ENCODE results near the gene PSMD14.
"Not testable (repeated sequence)": the region's sequence is repeated elsewhere in the genome, so short reads cannot be mapped to it uniquely, and the experiment has no call there.

PSMD14 gene

GRCh38 chr2:161355106-161355505 is 46.9 kb downstream of the PSMD14 start:
- Histone ChIP-seq H3K4me2 (no peak overlapping the region), H3K27ac (no peak overlapping the region), H3K9ac (no peak overlapping the region), H3K36me3 (peaks cover 29% of the 10 kb centered on the region), H3K4me1 (no peaks in the 10 kb centered on the region), H3K4me3 (no peak overlapping the region), H3K9me3 (peaks cover 18% of the 10 kb centered on the region), H4K20me1 (peaks cover 34% of the 10 kb centered on the region), H3K27me3 (no peaks in the 10 kb centered on the region)
- TF ChIP-seq Cebpa-rat (IDR thresholded peaks at IDR 0.05) = no peak

- Histone ChIP-seq H3K4me1 (no peaks in the 10 kb centered on the region), H3K9me3 (peaks cover 26% of the 10 kb centered on the region), H3K27me3 (no peaks in the 10 kb centered on the region), H3K9ac (no peak overlapping the region), H3K36me3 (peaks cover 35% of the 10 kb centered on the region), H3K4me2 (no peak overlapping the region), H3K4me3 (no peak overlapping the region), H3K27ac (no peak overlapping the region), H4K20me1 (peaks cover 34% of the 10 kb centered on the region)
- no peak for TF ChIP-seq Cebpa-rat (IDR thresholded peaks at IDR 0.05)
Observed at GRCh38 chr2:161355983-161356382, 47.8 kb downstream of the PSMD14 start.

GRCh38 chr2:161357097-161357496 is 48.9 kb downstream of the PSMD14 start:
- Histone ChIP-seq H3K9ac (no peak overlapping the region), H3K4me3 (no peak overlapping the region), H3K4me1 (no peaks in the 10 kb centered on the region), H3K9me3 (peaks cover 36% of the 10 kb centered on the region), H3K27me3 (no peaks in the 10 kb centered on the region), H3K4me2 (no peak overlapping the region), H4K20me1 (peaks cover 26% of the 10 kb centered on the region), H3K27ac (no peak overlapping the region), H3K36me3 (peaks cover 28% of the 10 kb centered on the region)
- TF ChIP-seq Cebpa-rat (IDR thresholded peaks at IDR 0.05) = no peak

- H3K27ac ChIP-seq = no peak overlapping the region
- H3K27me3 ChIP-seq = no peaks in the 10 kb centered on the region
- H4K20me1 ChIP-seq = peaks cover 12% of the 10 kb centered on the region; the same call in 1 of the 2 replicates
- H3K9me3 ChIP-seq = peaks cover 52% of the 10 kb centered on the region
- H3K4me2 ChIP-seq = no peak overlapping the region
- H3K4me3 ChIP-seq = no peak overlapping the region
- H3K4me1 ChIP-seq = peaks cover 2% of the 10 kb centered on the region; the same call in 1 of the 2 replicates
- no peak for TF ChIP-seq Cebpa-rat (IDR thresholded peaks at IDR 0.05)
- no peak overlapping the region for H3K9ac ChIP-seq
- H3K36me3 ChIP-seq = peaks cover 43% of the 10 kb centered on the region
Observed at GRCh38 chr2:161358838-161359237, 50.6 kb downstream of the PSMD14 start.

- Histone ChIP-seq H3K4me1 (peaks cover 15% of the 10 kb centered on the region), H3K9me3 (peaks cover 57% of the 10 kb centered on the region), H3K36me3 (peaks cover 50% of the 10 kb centered on the region)
- H3K4me2 ChIP-seq, H3K27ac ChIP-seq, H3K9ac ChIP-seq, H3K27me3 ChIP-seq, H4K20me1 ChIP-seq, H3K4me3 ChIP-seq: not testable (repeated sequence)
Observed at GRCh38 chr2:161360095-161360654, 52.0 kb downstream of the PSMD14 start.

- H3K36me3 ChIP-seq = peaks cover 62% of the 10 kb centered on the region
- 0 out of 2 replicates have a peak, but pooled peaks cover 5% of the 10 kb centered on the region for H4K20me1 ChIP-seq
- TF ChIP-seq Cebpa-rat (IDR thresholded peaks at IDR 0.05) = no peak
- no peak overlapping the region for H3K4me2 ChIP-seq
- H3K4me1 ChIP-seq = peaks cover 17% of the 10 kb centered on the region
- H3K9me3 ChIP-seq = peaks cover 57% of the 10 kb centered on the region
- H3K27ac ChIP-seq = no peak overlapping the region
- no peaks in the 10 kb centered on the region for H3K27me3 ChIP-seq
- H3K4me3 ChIP-seq = no peak overlapping the region; the same call in 1 of the 2 replicates
- no peak overlapping the region for H3K9ac ChIP-seq
Observed at GRCh38 chr2:161362568-161363166, 54.4 kb downstream of the PSMD14 start.

GRCh38 chr2:161367675-161368074 is 59.5 kb downstream of the PSMD14 start:
- no peak for TF ChIP-seq Cebpa-rat (IDR thresholded peaks at IDR 0.05)
- H4K20me1 ChIP-seq = 0 out of 2 replicates have a peak, but pooled peaks cover 5% of the 10 kb centered on the region
- H3K4me2 ChIP-seq = no peak overlapping the region
- no peak overlapping the region for H3K9ac ChIP-seq
- no peaks in the 10 kb centered on the region for H3K27me3 ChIP-seq
- H3K4me1 ChIP-seq = peaks cover 17% of the 10 kb centered on the region
- no peak overlapping the region for H3K27ac ChIP-seq
- no peak overlapping the region for H3K4me3 ChIP-seq
- peaks cover 15% of the 10 kb centered on the region for H3K9me3 ChIP-seq
- peaks cover 63% of the 10 kb centered on the region for H3K36me3 ChIP-seq

- Histone ChIP-seq H4K20me1 (0 out of 2 replicates have a peak, but pooled peaks cover 5% of the 10 kb centered on the region), H3K4me1 (peaks cover 11% of the 10 kb centered on the region), H3K9ac (no peak overlapping the region), H3K4me3 (no peak overlapping the region), H3K9me3 (0 out of 2 replicates have a peak, but pooled peaks cover under 1% of the 10 kb centered on the region), H3K27me3 (no peaks in the 10 kb centered on the region), H3K27ac (no peak overlapping the region), H3K4me2 (no peak overlapping the region), H3K36me3 (peaks cover 53% of the 10 kb centered on the region)
- TF ChIP-seq Cebpa-rat (IDR thresholded peaks at IDR 0.05) = no peak
Observed at GRCh38 chr2:161369311-161369710, 61.1 kb downstream of the PSMD14 start.

- H3K4me2 ChIP-seq = no peak overlapping the region
- no peaks in the 10 kb centered on the region for H3K27me3 ChIP-seq
- no peaks in the 10 kb centered on the region for H3K4me1 ChIP-seq
- H3K36me3 ChIP-seq = peaks cover 63% of the 10 kb centered on the region
- H3K9ac ChIP-seq = no peak overlapping the region
- no peak for TF ChIP-seq Cebpa-rat (IDR thresholded peaks at IDR 0.05)
- H3K9me3 ChIP-seq = no peaks in the 10 kb centered on the region
- H3K4me3 ChIP-seq = no peak overlapping the region
- H3K27ac ChIP-seq = no peak overlapping the region
- H4K20me1 ChIP-seq = 0 out of 2 replicates have a peak, but pooled peaks cover 5% of the 10 kb centered on the region
Observed at GRCh38 chr2:161370981-161371380, 62.8 kb downstream of the PSMD14 start.

GRCh38 chr2:161371869-161372268 is 63.6 kb downstream of the PSMD14 start:
- Histone ChIP-seq H3K36me3 (peaks cover 64% of the 10 kb centered on the region), H3K4me2 (no peak overlapping the region), H3K27me3 (no peaks in the 10 kb centered on the region), H3K27ac (no peak overlapping the region), H3K4me3 (no peak overlapping the region), H4K20me1 (0 out of 2 replicates have a peak, but pooled peaks cover under 1% of the 10 kb centered on the region), H3K4me1 (no peaks in the 10 kb centered on the region), H3K9ac (no peak overlapping the region), H3K9me3 (no peaks in the 10 kb centered on the region)
- TF ChIP-seq Cebpa-rat (IDR thresholded peaks at IDR 0.05) = no peak
